Stimulated activated CD4-positive, alpha-beta T cell treated with anti-CD3 and anti-CD28 coated beads, Interleukin-15, amount 100 ng/mL, for 1 hour (primary cell): Measurements from ENCODE around the gene ZC3H8.
"Not testable (repeated sequence)": the region's sequence is repeated elsewhere in the genome, so short reads cannot be mapped to it uniquely, and the experiment has no call there.

Experiments used
- DNase-seq, 2 donors: peaks; one replicate each; pipeline ENCODE4 v3.0.0-alpha.2; 2020; ENCODE audit warnings: low read depth in 1 of 2, low spot score in 1 of 2

The ZC3H8 gene

GRCh38 chr2:112259509-112260294 is 4.9 kb upstream of the ZC3H8 start:
- peak; percentile 64 to 67 for DNase-seq

GRCh38 chr2:112257575-112257974 is 2.7 kb upstream of the ZC3H8 start:
- no peak for DNase-seq

DNA sequence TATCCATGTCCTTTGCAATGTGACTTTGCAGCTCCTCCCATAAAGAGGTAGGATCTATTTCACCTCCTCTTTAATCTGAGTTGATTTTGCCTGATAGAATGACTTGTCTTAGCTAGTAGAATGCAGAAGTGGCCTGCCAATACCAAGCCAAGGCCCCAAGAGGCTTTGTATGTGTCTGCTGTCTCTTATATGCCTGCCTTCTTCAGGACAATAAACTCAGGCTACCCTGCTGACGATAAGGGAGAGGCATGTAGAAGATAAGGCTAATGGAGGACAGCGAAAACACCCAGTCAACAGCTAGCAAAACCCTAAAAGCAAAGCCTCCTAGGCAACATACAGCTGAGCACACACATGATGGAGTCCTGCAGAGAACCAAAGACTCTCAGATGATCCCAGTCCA is 1.8 kb upstream of the ZC3H8 start:
- no peak for DNase-seq

DNA sequence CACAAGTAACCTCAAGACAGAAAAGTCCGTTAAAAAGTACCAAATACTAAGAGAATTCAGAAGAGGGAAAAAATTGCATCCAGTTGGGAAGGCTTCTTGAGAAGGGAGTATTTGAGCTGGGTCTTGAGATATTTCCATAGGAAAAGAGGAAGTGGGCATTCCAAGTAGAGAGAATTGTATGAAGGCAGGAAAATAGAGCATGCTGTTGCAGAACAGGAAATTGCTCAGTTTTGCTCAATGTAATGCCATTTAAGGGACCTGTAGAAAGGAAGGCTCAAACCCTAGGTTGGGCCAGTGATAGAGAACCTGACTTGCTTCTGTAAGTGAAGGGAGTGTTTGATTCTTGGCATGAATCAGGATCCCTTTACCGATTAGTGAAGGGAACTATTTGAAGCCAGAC is 1.0 kb upstream of the ZC3H8 start:
- DNase-seq = no peak

- DNase-seq = no peak
Measured at GRCh38 chr2:112253261-112253815, 1.5 kb downstream of the ZC3H8 start.

GRCh38 chr2:112251271-112251670 is 3.6 kb downstream of the ZC3H8 start:
- DNase-seq = no peak

GRCh38 chr2:112244854-112245253 is 10.0 kb downstream of the ZC3H8 start:
- no peak for DNase-seq

GRCh38 chr2:112243233-112243632 is 11.6 kb downstream of the ZC3H8 start:
- no peak for DNase-seq

- DNase-seq = no peak
Measured at GRCh38 chr2:112242384-112242783, 12.5 kb downstream of the ZC3H8 start.

GRCh38 chr2:112239862-112240261 is 15.0 kb downstream of the ZC3H8 start:
- no peak for DNase-seq

GRCh38 chr2:112230371-112230770 is 24.5 kb downstream of the ZC3H8 start:
- DNase-seq = no peak

- DNase-seq = no peak
Measured at GRCh38 chr2:112229348-112229747, 25.5 kb downstream of the ZC3H8 start.

GRCh38 chr2:112220831-112221230 is 34.0 kb downstream of the ZC3H8 start:
- DNase-seq = no peak

DNA sequence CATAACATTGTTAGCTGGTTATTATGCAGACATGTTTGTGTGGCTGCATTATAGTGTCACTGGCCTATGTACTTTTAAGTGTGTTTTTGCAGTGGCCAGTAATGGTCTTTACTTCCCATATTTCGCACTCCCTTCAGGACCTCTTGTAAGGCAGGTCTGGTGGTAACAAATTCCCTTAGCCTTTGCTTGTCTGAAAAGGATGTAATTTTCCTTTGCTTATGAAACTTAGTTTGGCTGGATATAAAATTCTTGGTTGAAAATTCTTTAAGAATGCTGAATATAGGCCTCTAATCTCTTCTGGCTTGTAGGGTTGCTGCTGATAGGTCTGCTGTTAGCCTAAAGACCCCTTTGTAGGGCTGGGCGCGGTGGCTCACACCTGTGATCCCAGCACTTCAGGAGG is 34.7 kb downstream of the ZC3H8 start:
- no peak for DNase-seq

DNA sequence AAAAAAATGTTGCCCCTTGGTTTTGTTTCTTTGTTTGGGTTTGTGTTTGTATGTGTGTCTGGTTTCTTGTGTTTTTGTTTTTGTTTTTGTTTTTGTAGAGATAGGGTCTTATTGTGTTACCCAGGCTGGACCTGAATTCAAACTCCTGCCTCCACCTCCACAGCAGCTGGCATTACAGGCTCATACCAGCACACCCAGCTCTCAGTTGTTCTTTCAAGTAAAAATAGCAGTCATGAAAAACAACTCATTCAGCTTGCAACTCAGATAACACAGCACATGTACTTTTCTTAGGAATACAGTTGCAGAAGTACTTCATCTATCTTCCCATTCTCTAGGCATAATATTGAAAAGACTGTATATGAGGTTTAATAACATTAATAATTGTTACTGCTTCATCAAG is 37.0 kb downstream of the ZC3H8 start:
- DNase-seq = no peak

DNA sequence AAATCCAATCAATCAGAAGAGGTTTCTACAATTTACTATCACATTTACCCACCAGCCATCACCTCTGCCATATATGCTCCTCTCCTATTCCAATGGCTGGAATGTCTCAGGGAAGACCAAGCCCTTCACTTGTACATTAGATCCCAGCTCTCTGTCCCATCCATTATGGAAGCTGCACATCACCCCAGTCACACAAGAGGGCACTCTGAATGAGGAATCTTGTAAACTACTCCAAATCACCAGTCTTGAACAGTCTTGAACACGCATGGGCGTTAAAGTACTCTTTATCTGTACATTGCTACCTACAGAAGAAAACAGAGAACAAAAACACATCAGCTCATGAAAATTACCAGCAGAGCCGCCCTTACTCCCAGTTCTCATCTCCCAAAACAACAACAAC is 38.7 kb downstream of the ZC3H8 start:
- no peak for DNase-seq

- DNase-seq = not testable (repeated sequence)
Measured at GRCh38 chr2:112207905-112208304, 46.9 kb downstream of the ZC3H8 start.

DNA sequence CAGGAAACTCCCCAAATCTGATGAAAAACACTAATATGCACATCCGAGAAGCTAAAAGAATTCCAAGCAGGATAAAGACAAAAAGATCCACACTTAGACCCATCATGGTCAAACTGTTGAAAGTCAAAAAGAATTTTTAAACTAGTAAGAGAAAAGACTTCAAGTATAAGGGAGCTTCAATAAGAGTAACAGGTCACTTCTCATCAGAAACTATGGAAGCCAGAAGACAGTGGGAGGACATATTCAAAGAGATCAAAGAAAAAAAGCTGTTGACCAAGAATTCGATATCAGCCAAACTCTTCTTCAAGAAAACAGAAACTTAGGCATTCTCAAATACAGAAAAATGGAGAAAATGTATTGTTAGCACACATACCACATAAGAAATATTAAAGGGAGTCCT is 50.4 kb downstream of the ZC3H8 start:
- no peak for DNase-seq

DNA sequence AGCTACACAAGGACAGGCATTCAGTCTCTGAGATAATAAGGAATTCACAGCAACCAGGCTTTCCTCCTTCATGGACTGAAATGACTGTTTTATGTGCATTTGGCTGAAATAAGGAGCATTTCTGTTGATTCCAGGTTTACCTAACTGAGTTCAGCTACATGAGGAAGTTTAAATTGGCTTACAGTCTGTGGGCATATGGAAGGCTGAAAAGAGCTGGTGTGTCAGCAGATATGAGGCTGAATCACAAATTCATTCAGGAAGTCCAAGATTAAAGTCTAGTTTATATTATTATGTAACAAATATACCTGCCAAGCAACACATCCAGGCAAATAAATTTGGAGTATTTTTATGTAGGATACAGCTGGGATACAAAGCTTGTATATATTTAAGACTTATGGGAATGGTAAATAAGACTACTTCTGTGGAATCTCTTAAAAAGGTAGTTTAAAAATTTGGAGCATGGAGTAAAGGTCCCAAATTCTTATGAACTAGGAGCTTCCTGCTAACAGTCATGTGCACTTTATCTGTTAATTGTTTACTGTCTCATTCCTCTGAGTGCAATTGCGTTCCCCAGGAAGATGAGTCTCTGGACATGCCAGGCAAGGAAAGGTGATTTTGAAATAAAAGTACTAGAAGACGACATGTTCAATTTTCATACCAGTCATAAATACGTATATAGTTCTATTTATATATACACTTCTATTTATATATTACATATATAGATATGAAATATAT is 53.0 kb downstream of the ZC3H8 start:
- DNase-seq = no peak

DNA sequence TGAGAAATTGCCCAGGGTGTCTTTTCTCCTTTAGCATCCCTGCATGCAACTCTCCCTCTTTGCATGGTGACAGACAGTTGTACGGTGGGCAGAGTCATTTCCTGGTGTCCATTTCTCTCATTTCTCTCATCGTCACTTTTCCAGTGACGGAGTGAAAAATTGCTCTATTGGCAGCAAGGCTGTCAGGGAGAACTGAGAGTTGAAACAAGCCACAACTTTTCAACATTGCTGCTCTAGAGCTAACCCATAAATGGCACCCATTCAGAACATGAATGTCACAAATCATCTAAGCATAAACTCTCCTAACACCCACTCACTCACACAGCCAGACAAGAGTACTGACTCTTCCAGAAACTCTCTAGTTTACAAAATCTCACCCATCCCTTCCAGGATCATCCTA is 55.7 kb downstream of the ZC3H8 start:
- no peak for DNase-seq

DNA sequence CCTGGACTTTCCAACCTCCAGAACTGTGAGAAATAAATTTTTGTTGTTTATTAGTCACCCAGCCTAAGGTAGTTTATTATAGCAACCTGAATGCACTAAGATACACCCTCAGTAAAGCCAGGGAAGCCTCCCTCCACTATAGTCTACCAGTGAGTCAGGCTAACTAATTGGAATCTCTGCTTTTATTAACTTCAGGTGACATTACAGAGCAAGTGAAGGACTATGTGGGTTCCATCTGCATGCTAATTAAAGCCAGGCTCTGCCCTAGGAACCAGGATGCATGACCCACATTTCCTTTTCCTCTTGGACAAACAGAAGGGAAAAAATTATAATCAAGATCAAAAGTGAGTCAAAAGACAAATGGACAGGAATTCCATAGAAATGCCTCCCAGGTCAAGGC is 56.1 kb downstream of the ZC3H8 start:
- DNase-seq = no peak

DNA sequence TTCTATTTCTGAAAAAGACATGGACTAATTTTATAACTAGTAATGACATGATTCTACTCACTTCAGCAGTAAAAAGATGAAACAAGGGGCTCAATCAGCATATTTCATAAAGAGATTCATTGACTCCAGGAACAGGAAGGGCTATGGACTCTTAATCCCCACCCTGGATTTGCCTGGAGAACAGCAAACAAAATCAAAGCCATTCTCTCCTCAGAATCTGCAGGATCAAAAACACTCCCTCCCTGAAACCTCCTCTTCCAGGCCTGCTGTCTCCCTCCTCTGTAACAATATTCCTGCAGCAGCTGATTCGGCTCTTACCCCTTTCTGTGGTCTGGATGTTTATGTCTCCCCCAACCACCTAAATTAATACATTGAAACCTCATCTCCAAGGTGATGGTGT is 57.0 kb downstream of the ZC3H8 start:
- no peak for DNase-seq
